BJ (cell line): ENCODE results near the gene ABCC2. TPM values are rescaled to one million over a fixed set of nuclear protein-coding genes. Genes with fewer than 3 reads are reported as not detected.
"Not testable (repeated sequence)": the region's sequence is repeated elsewhere in the genome, so short reads cannot be mapped to it uniquely, and the experiment has no call there.

Source experiments
- CTCF ChIA-PET: fragments of 350-600 bp; formaldehyde crosslinking; extraction: SDS; loops from one replicate; lab custom pipeline; 2021; ENCODE audit warnings: antibody characterized with exemption, inconsistent platforms; lab: Yijun Ruan, JAX
- POLR2A ChIA-PET: fragments of 300-600 bp; sonication (Branson Sonifier 250); formaldehyde crosslinking; extraction: SDS; loops from one replicate; lab custom pipeline; 2021; ENCODE audit warnings: antibody characterized with exemption; lab: Charles Lee
- DNase-seq: peaks from one replicate; pipeline ENCODE4 v3.0.0-alpha.2; 2011; ENCODE audit warnings: low read depth
- H3K27me3 ChIP-seq: 2 replicates; pipeline ENCODE4 v1.6.0; 2011; ENCODE audit warnings: low read length; ENCODE audit not compliant: control insufficient read depth, insufficient read depth
- H3K36me3 ChIP-seq: 2 replicates; pipeline ENCODE4 v1.5.1; 2011; ENCODE audit warnings: low read length; ENCODE audit not compliant: control insufficient read depth, insufficient read depth
- H3K4me3 ChIP-seq: 2 replicates; pipeline ENCODE4 v1.5.1; 2011; ENCODE audit warnings: low read depth, mild to moderate bottlenecking, control low read depth, low read length
- CTCF ChIP-seq: IDR thresholded peaks from 2 replicates; pipeline ENCODE4 v1.5.1; 2011; ENCODE audit warnings: low read depth, mild to moderate bottlenecking, control low read depth, inconsistent platforms, low read length, moderate library complexity; ENCODE audit not compliant: insufficient read depth
- polyA plus RNA-seq: library from polyadenylated mRNA; depleted of rRNA; stranded (reverse); fragments of >200 nt; gene quantifications from 2 replicates; pipeline ENCODE4 v1.2.3, GENCODE V29; 2011; rRNA removed

Gene ABCC2
- polyA plus RNA-seq, 1 experiment, result 0.23 TPM

- DNase-seq, result no peak
- Histone ChIP-seq H3K27me3 (no peaks in the 10 kb centered on the region), H3K36me3 (peaks cover 20% of the 10 kb centered on the region), H3K4me3 (no peak overlapping the region)
- POLR2A ChIA-PET, result no interaction called here
- TF ChIP-seq CTCF, result no peak
- CTCF ChIA-PET, result interaction anchor here (0.6 to 1.5 kb wide), 4 partner anchors 15 to 157 kb away, joined by 3 read pairs; no protein-coding TSS in a partner anchor
Observed at GRCh38 chr10:99888622-99889021, 106.2 kb downstream of the ABCC2 start.

DNA sequence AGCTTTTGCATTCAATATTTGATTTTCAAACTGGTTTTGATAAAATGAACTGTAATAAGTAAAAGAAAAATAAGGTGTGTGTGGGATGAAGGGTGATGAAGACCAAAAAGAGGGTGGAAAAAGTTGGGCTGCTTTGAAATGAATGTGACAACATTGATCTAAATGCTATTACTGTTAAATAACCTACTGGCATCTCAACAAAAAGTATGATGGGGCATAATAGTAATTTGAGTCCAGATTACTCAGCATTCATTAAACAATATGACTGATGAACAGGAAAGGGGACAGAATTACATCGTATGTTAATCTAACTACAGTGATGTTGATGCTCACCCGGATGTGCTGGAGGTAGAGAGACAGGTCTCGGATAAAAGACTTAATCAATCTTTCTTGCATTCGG, 112.2 kb downstream of the ABCC2 start:
- CTCF ChIA-PET, result no interaction called here
- POLR2A ChIA-PET, result no interaction called here
- peaks cover 12% of the 10 kb centered on the region for H3K36me3 ChIP-seq

DNA sequence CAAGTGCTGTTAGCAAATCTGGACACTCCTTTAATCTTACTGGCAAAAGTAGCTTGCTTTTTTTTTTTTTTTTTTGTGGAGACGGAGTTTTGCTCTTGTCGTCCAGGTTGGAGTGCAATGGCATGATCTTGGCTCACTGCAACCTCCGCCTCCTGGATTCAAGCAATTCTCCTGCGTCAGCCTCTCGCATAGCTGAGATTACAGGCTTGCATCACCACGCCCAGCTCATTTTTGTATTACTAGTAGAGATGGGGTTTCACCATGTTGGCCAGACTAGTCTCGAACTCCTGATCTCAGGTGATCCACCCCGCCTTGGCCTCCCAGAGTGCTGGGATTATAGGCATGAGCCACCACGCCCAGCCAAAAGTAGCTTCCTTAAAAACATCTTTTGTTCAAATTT, 112.6 kb downstream of the ABCC2 start:
- H3K4me3 ChIP-seq, DNase-seq, CTCF ChIA-PET, H3K27me3 ChIP-seq, POLR2A ChIA-PET: not testable (repeated sequence)
- H3K36me3 ChIP-seq, result peaks cover 12% of the 10 kb centered on the region

More for the DNA sequence above, 112.2 kb downstream of the ABCC2 start:
- no peak for DNase-seq
- Histone ChIP-seq H3K27me3 (no peaks in the 10 kb centered on the region), H3K4me3 (no peak overlapping the region)
- no peak for TF ChIP-seq CTCF

DNA sequence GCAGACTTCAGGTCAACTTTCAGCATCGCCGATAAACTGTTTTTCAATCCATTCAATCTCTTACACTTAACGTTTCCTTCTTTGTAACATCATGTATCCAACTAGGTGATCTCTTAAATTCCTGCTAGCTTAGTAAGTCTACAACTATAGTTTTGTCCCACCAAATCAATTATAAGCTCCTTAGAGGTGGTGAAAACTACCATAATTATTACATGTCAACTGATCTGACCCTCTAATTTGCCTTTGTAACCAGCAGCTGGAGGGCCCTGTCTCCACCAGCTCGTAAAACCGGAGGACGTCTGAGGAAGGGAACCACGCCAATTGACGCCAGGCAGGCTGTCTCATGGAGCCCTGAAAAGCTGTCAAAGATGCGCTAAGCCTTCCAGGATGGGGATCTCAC, 113.4 kb downstream of the ABCC2 start:
- no peak for TF ChIP-seq CTCF
- CTCF ChIA-PET, result interaction anchor here (0.8 to 1.0 kb wide), 2 partner anchors 10 to 50 kb away, joined by 3 to 4 read pairs; no protein-coding TSS in a partner anchor
- POLR2A ChIA-PET, result no interaction called here
- peaks cover 12% of the 10 kb centered on the region for H3K36me3 ChIP-seq
- no peak overlapping the region for H3K4me3 ChIP-seq
- no peaks in the 10 kb centered on the region for H3K27me3 ChIP-seq
- DNase-seq, result no peak

Other genes with a start within 250 kb of the ABCC2 start
- gene NKX2-3, start 249.7 kb upstream of the ABCC2 start, polyA plus RNA-seq, result not detected in 2 replicates
- gene SLC25A28, start 162.2 kb upstream of the ABCC2 start, polyA plus RNA-seq, result 33.7 and 38.9 TPM in 2 replicates
- 13.6 and 16.4 TPM in 2 replicates for gene ENTPD7, start 123.1 kb upstream of the ABCC2 start, polyA plus RNA-seq
- gene COX15, start 50.5 kb upstream of the ABCC2 start, polyA plus RNA-seq, result 16.3 and 19.3 TPM in 2 replicates
- 10.7 and 19.3 TPM in 2 replicates for gene CUTC, start 50.4 kb upstream of the ABCC2 start, polyA plus RNA-seq
- 16.3 and 16.7 TPM in 2 replicates for gene DNMBP, start 227.3 kb downstream of the ABCC2 start, polyA plus RNA-seq